Panc1 (cell line): Measurements from ENCODE around the gene SLFNL1. TPM values are rescaled to one million over a fixed set of nuclear protein-coding genes. Genes with fewer than 3 reads are reported as not detected.
A peak's percentile ranks its signal among the peaks of the same experiment; 100 is the strongest.

Experiments used
- ATAC-seq: fragments of 200-7000 bp; cut with Tn5 transposase; 2 replicates; pipeline ENCODE4 v1.9.1; 2020; ENCODE audit warnings: mild to moderate bottlenecking, moderate library complexity
- BruUV-seq: library from RNA; stranded (reverse); fragments of 400-500 nt; replicated peaks from 2 replicates; lab custom pipeline; 2021; lab: Mats Ljungman, UMichigan
- CTCF ChIA-PET: fragments of 300-600 bp; sonication (Branson Sonifier 250); formaldehyde crosslinking; loops from one replicate; lab custom pipeline; 2022; ENCODE audit warnings: antibody characterized with exemption; lab: Charles Lee
- POLR2A ChIA-PET: fragments of 300-600 bp; sonication (Branson Sonifier 250); formaldehyde crosslinking; loops from one replicate; lab custom pipeline; 2022; ENCODE audit warnings: antibody characterized with exemption; lab: Charles Lee
- DNase-seq: peaks from one replicate; pipeline ENCODE4 v3.0.0-alpha.2; 2010; ENCODE audit warnings: low read depth, low spot score
- H3K27ac ChIP-seq: 2 replicates; pipeline ENCODE4 v1.5.1; 2011; ENCODE audit warnings: mild to moderate bottlenecking, low read length, inconsistent platforms
- H3K27me3 ChIP-seq: fragments of 200-500 bp; sonication (Bioruptor generic); 2 replicates; pipeline ENCODE4 v1.6.0; 2014; ENCODE audit warnings: low read length, inconsistent platforms; ENCODE audit not compliant: control insufficient read depth, insufficient read depth
- H3K36me3 ChIP-seq: fragments of 200-500 bp; sonication (Bioruptor generic); 2 replicates; pipeline ENCODE4 v1.5.1; 2014; ENCODE audit warnings: inconsistent platforms, mild to moderate bottlenecking, low read length, moderate library complexity; ENCODE audit not compliant: control insufficient read depth, insufficient read depth
- H3K4me1 ChIP-seq: 2 replicates; pipeline ENCODE4 v1.5.1; 2011; ENCODE audit warnings: inconsistent platforms, mild to moderate bottlenecking, low read length, moderate library complexity; ENCODE audit not compliant: control insufficient read depth, insufficient read depth
- H3K4me3 ChIP-seq, 2 experiments: 2 replicates each; pipeline ENCODE4 v1.5.1; 2011 to 2012; ENCODE audit warnings: low read depth in 2 of 2, low read length in 2 of 2, mild to moderate bottlenecking in 2 of 2, inconsistent platforms in 1 of 2, moderate library complexity in 1 of 2
- H3K9me3 ChIP-seq: fragments of 200-500 bp; sonication (Bioruptor generic); 2 replicates; pipeline ENCODE4 v1.5.1; 2014; ENCODE audit warnings: low read depth, mild to moderate bottlenecking, inconsistent platforms, low read length, moderate library complexity; ENCODE audit not compliant: control insufficient read depth, insufficient read depth
- CTCF ChIP-seq: fragments of 450-650 bp; IDR thresholded peaks from 2 replicates; pipeline ENCODE4 v1.5.1; 2017; ENCODE audit warnings: mild to moderate bottlenecking
- POLR2AphosphoS5 ChIP-seq: IDR thresholded peaks from 2 replicates; pipeline ENCODE4 v1.6.1; 2012; ENCODE audit warnings: mild to moderate bottlenecking, low read depth, low read length, moderate library complexity
- REST ChIP-seq, 2 experiments: IDR thresholded peaks; 2 replicates each; pipeline ENCODE4 v1.6.1; 2011 to 2012; ENCODE audit warnings: low read depth in 2 of 2, control low read depth in 1 of 2, low read length in 1 of 2, mild to moderate bottlenecking in 1 of 2, moderate library complexity in 1 of 2; ENCODE audit not compliant: insufficient read depth in 1 of 2
- SIN3A ChIP-seq: IDR thresholded peaks from 2 replicates; pipeline ENCODE4 v1.6.1; 2012; ENCODE audit warnings: low read depth, mild to moderate bottlenecking, low read length, moderate library complexity, borderline replicate concordance; ENCODE audit not compliant: insufficient read depth
- TCF7L2 ChIP-seq: IDR thresholded peaks from 2 replicates; pipeline ENCODE4 v1.6.1; 2011; ENCODE audit warnings: mild to moderate bottlenecking, low read depth, low read length, inconsistent platforms
- in situ Hi-C: cut with HindIII; loops from 2 replicates; pipeline ENCODE4 v1.10.0; 2016; ENCODE audit warnings: low sequenced_read_pairs, low pct_unique_long_range_greater_than_20kb
- intact Hi-C: fragments of 100-400 bp; cut with micrococcal nuclease; formaldehyde crosslinking; loops from one replicate; pipeline ENCODE4 v1.10.0; 2022; ENCODE audit not compliant: unreplicated experiment
- total RNA-seq: library from RNA; stranded (reverse); gene quantifications from one replicate; pipeline ENCODE4 v1.2.1, GENCODE V29; 2021; ENCODE audit not compliant: unreplicated experiment

SLFNL1 gene
- total RNA-seq, 1 experiment from 2014 or later: 0.10 TPM

- TF ChIP-seq CTCF: peak; percentile 32; the same call in 1 of the 2 replicates
- no peak; the same call in 1 of the 2 replicates for TF ChIP-seq SIN3A
- TF ChIP-seq POLR2AphosphoS5: peak; percentile 97
- peak; percentile 61; the same call in 1 of the 2 replicates for TF ChIP-seq TCF7L2
- no peak for TF ChIP-seq REST (IDR thresholded peaks at IDR 0.05; ENCODE audit: insufficient read depth in 1 of 2, low read depth in 2 of 2, low read length in 1 of 2)
- CTCF ChIA-PET: interaction anchor here (0.7 to 1.0 kb wide), 3 partner anchors 31 to 454 kb away, joined by 5 to 7 read pairs (median 7); no protein-coding TSS in a partner anchor
- Histone ChIP-seq H3K9me3 (no peaks in the 10 kb centered on the region), H3K27me3 (no peaks in the 10 kb centered on the region), H3K4me1 (peaks cover 58% of the 10 kb centered on the region), H3K4me3 (peak within 1 kb of the TSS; percentile 80 to 93), H3K27ac (peak within 1 kb of the TSS; percentile 95), H3K36me3 (peaks cover 18% of the 10 kb centered on the region)
- POLR2A ChIA-PET: interaction anchor here (0.6 to 1.4 kb wide), 9 partner anchors 9 to 288 kb away, joined by 3 to 9 read pairs (median 3); partner anchors contain the start of genes CITED4 and NFYC
- intact Hi-C loops (no loop called here), in situ Hi-C loops (no loop called here)
- BruUV-seq: no TSS peak
- DNase-seq (peak; percentile 68), ATAC-seq (peak; percentile 90)
Measured at GRCh38 chr1:40979241-40980067, 42.1 kb downstream of the SLFNL1 start, which contains the start of gene CTPS1. Gene CTPS1 (plus strand): TSS chr1:40979696. CDS start chr1:40983291, 3,595 bp downstream.

- in situ Hi-C loops (no loop called here), intact Hi-C loops (no loop called here)
- ChIA-PET POLR2A (interaction anchor here (1.1 to 1.4 kb wide), 2 partner anchors 11 to 287 kb away, joined by 3 read pairs; partner anchors contain the start of gene NFYC), CTCF (no interaction called here)
- ATAC-seq (no peak; the same call in 1 of the 2 replicates), DNase-seq (no peak)
- H3K36me3 ChIP-seq: peaks cover 12% of the 10 kb centered on the region
- peak overlapping the region; percentile 80 to 93 for H3K4me3 ChIP-seq
- peaks cover 53% of the 10 kb centered on the region for H3K4me1 ChIP-seq
- H3K27ac ChIP-seq: peak overlapping the region; percentile 95
- no peaks in the 10 kb centered on the region for H3K27me3 ChIP-seq
- TF ChIP-seq REST (IDR thresholded peaks at IDR 0.05; ENCODE audit: insufficient read depth in 1 of 2, low read depth in 2 of 2, low read length in 1 of 2): no peak
- TF ChIP-seq TCF7L2: no peak
- no peak for TF ChIP-seq CTCF
- TF ChIP-seq POLR2AphosphoS5: no peak
- TF ChIP-seq SIN3A: no peak
- H3K9me3 ChIP-seq: no peaks in the 10 kb centered on the region
- TSS peak; percentile 86 for BruUV-seq
Measured at GRCh38 chr1:40978886-40979240, 42.7 kb downstream of the SLFNL1 start.
